T-helper 1 cell treated with Interleukin-12 subunit alpha and Interleukin-12 subunit beta and Interleukin-4 antibody, amounts not matched to agents 30 μg/mL and 1 μg/mL, for 36 hours (primary cell): ENCODE measurements around the gene BHMT.

Experiments used
- H3K27ac Mint-ChIP-seq: one replicate; pipeline ENCODE4 v1.8.0; 2021; ENCODE audit warnings: mild to moderate bottlenecking, mixed read lengths
- H3K27me3 Mint-ChIP-seq: one replicate; pipeline ENCODE4 v1.8.0; 2021; ENCODE audit warnings: low read depth, mixed read lengths
- H3K36me3 Mint-ChIP-seq: one replicate; pipeline ENCODE4 v1.8.0; 2021; ENCODE audit warnings: low read depth, mixed read lengths
- H3K4me1 Mint-ChIP-seq: one replicate; pipeline ENCODE4 v1.8.0; 2021; ENCODE audit warnings: low read depth, mixed read lengths
- H3K4me3 Mint-ChIP-seq: one replicate; pipeline ENCODE4 v1.8.0; 2021; ENCODE audit warnings: mild to moderate bottlenecking, moderate library complexity, mixed read lengths
- H3K9me3 Mint-ChIP-seq: one replicate; pipeline ENCODE4 v1.8.0; 2021; ENCODE audit warnings: mixed read lengths

BHMT gene, protein sequence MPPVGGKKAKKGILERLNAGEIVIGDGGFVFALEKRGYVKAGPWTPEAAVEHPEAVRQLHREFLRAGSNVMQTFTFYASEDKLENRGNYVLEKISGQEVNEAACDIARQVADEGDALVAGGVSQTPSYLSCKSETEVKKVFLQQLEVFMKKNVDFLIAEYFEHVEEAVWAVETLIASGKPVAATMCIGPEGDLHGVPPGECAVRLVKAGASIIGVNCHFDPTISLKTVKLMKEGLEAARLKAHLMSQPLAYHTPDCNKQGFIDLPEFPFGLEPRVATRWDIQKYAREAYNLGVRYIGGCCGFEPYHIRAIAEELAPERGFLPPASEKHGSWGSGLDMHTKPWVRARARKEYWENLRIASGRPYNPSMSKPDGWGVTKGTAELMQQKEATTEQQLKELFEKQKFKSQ

DNA sequence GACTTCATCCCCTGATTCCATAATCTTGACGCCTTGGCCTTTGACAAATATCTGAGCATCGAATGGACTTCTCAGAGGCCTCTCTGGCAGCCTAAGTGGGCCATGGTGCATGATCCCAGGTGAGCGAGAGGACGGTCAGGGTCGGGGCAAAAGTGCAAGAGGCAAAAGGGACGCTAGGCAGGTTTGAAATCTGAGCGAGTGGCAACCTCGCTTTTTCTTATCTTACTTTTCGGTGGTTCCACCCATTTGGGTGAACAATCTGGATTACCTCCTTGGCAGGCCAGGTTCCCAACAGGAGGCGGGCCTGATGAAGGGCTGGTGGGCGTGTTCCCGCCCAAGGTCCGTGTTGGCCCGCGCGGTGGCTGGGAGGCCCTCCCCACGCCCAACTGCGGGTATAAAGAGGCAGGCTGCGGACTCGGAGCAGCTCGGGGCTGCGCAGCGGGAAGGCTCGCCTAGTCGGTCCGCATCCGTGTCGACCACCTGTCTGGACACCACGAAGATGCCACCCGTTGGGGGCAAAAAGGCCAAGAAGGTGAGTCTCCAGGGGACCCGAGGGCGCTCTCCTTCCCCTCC is at the start of gene BHMT:
TSS of gene BHMT (plus strand) at position 423 of the 573 bp plus-strand sequence. CDS start at position 500, 77 bp downstream.
- Mint-ChIP-seq H3K27me3 (peaks cover 72% of the 10 kb centered on the region), H3K27ac (no peak within 1 kb of the TSS)

DNA sequence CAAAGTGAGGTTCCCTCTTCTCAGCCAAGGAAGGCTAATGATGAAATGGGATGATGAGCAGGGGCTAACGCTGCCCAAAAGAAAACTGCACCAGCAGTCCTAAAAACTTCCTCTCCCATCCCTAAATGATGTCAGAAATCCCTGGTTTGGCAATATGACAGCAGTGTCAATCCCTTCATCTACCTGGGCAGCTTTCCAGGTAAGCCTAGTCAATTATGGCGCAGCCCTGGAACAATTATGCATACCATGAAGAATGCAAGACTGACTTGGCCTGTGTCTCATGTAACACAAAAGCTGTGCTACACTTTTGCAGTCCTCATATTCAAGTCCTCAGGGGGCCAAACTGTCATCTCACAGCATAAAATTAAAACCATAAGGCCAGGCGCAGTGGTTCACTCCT is 49.2 kb upstream of the BHMT start:
- no peak overlapping the region for H3K4me3 Mint-ChIP-seq
- H3K9me3 Mint-ChIP-seq, result no peaks in the 10 kb centered on the region
- H3K36me3 Mint-ChIP-seq, result no peaks in the 10 kb centered on the region
- peaks cover 4% of the 10 kb centered on the region for H3K27me3 Mint-ChIP-seq
- no peaks in the 10 kb centered on the region for H3K4me1 Mint-ChIP-seq
- no peak overlapping the region for H3K27ac Mint-ChIP-seq

More for the DNA sequence above, at the start of gene BHMT:
- no peak within 1 kb of the TSS for H3K4me3 Mint-ChIP-seq
- peaks cover 1% of the 10 kb centered on the region for H3K4me1 Mint-ChIP-seq
- no peaks in the 10 kb centered on the region for H3K9me3 Mint-ChIP-seq
- H3K36me3 Mint-ChIP-seq, result no peaks in the 10 kb centered on the region

DNA sequence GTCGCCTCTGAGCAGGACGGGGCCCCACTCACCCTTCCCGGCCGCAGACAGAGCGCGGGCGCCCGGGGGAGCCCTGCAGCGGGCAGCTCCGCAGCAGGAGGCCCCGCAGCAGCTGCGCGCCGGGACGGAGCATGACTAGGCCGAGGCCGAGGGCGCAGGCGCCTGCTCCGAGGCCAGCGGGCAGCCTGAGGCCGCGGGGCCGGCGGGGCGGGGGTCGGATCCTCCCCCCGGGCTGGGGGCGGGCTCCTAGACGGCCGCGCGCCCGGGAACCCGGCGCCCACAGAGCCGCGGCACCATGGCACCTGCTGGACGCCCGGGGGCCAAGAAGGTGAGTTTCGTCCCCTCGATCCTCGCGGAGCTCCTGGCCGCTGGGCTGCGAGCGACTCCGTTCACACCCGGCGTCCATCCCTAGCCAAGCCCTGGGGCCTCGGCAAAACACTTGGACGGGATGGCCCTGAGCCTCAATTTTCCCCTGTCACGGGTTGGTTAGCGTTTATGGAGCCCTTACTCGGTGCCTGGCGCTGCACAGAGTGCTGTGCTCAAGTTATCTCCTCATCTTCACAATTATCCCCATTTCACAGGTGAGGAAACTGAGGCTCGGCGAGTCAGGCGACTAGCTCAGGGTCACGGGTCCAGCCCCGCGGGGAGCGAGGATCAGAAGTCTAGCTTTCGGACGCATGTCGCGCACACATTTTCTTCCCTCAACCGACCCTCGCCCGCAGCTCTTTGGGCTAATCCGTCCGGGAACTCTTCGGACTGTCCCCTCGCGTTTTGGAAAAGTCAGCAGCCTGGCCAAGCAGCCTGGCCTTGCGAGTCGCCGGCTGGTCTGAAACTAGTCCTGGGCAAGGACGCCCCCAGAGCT is 41.9 kb upstream of the BHMT start, which contains the start of the genes BHMT2 and DMGDH:
TSS of gene BHMT2 (plus strand) at position 280 of the 862 bp plus-strand sequence. CDS start at position 296, 16 bp downstream.
TSS of gene DMGDH (minus strand) at position 187 of the 862 bp plus-strand sequence. CDS start at position 133, 54 bp downstream.
- H3K27ac Mint-ChIP-seq, result no peak within 1 kb of the TSS
- H3K4me1 Mint-ChIP-seq, result no peaks in the 10 kb centered on the region
- peaks cover 34% of the 10 kb centered on the region for H3K27me3 Mint-ChIP-seq
- peaks cover 3% of the 10 kb centered on the region for H3K9me3 Mint-ChIP-seq
- H3K36me3 Mint-ChIP-seq, result no peaks in the 10 kb centered on the region
- H3K4me3 Mint-ChIP-seq, result no peak within 1 kb of the TSS

DNA sequence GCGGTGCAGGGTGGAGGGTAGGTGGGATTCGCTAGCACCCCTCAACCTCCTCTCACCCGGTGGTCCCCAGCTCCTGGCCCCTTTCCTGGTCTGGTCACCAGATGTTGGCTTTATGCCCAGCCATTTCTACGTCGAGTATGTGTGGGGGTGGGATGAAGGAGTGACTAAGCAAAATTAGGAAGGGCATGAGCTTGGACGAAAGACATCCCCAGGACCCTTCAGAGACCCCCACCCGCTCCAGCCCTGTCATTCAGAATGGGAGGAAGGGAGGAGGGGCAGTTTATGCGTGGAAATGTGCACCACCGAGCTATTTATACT is 41.3 kb upstream of the BHMT start:
- no peak overlapping the region for H3K27ac Mint-ChIP-seq
- peaks cover 3% of the 10 kb centered on the region for H3K9me3 Mint-ChIP-seq
- peaks cover 34% of the 10 kb centered on the region for H3K27me3 Mint-ChIP-seq
- H3K4me1 Mint-ChIP-seq, result no peaks in the 10 kb centered on the region
- no peaks in the 10 kb centered on the region for H3K36me3 Mint-ChIP-seq
- H3K4me3 Mint-ChIP-seq, result no peak overlapping the region

DNA sequence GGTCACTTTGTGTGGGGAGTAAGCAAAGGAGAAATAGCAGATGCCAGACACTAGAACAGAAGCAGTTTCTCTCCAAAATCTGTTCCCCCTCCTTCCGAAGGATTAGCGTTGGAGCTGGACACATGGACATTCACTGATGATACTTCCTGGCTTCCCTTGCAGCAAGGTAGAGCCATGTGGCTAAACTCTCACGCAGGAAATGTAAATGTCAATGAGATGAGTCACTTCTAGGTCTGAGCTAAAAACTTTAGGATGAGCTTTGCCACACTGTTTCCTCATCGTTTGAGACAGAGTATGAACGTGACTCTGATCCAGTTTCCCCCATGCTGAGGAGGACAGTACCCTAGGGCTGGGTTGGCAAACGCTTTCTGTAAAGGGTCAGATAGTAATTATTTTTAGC is 37.0 kb upstream of the BHMT start:
- H3K4me3 Mint-ChIP-seq, result no peak overlapping the region
- no peak overlapping the region for H3K27ac Mint-ChIP-seq
- H3K36me3 Mint-ChIP-seq, result no peaks in the 10 kb centered on the region
- no peaks in the 10 kb centered on the region for H3K4me1 Mint-ChIP-seq
- H3K27me3 Mint-ChIP-seq, result peaks cover 29% of the 10 kb centered on the region
- no peaks in the 10 kb centered on the region for H3K9me3 Mint-ChIP-seq

DNA sequence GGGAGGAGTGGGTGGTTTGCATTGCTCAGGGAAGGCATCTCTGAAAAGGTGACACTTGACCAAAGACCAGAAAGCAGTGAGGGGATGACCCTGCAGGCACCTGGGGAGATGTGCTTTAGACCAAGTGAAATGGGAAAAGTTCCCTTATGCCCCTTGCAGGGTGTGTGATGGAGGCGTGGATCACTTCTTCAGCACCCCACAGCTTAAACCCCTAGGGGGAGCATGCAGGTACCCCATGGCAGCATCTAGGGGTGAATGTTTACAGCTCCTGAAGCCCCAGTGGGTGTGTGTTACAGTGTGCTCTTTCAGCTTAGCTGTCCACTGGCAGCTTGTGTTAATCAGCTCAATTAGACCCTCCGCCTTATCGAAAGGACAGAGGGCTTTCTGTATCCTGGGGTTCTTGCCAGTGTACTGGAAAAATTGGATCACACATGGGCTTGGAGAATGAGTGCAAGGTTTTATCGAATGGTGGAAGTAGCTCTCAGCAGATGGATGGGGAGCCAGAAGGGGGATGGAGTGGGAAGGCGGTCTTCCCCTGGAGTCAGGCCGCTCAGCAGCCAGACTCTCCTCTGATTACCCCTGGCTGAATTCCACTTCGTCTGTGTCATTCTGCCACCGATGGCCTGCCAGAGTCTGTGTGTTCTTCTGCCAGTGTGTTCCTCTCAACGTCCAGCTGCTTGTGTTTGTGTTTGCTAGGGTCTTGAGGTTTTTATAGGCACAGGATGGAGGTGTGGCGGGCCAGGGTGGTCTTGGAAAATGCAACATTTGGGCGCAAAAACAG is 35.8 kb upstream of the BHMT start:
- Mint-ChIP-seq H3K27ac (no peak overlapping the region), H3K9me3 (no peaks in the 10 kb centered on the region), H3K4me1 (no peaks in the 10 kb centered on the region), H3K4me3 (no peak overlapping the region), H3K27me3 (peaks cover 24% of the 10 kb centered on the region), H3K36me3 (no peaks in the 10 kb centered on the region)

DNA sequence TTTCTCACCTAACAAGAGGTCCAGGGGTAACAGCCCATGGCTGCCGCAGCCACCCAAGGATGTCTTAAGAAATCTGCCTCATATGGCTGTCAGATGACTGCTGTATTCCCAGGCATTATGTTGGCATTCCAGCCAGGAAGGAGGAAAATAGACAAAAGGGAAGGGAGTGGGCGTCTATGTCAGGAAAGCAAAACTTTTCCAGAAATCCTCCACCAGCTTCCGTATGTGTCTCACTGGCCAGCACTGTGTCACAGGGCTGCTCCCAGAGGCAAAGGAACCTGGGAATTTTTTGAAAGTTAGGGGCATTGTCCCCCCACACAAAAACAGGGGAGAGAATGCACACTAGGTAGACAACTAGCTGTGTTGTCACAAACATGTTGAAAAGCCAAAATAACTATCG is 34.8 kb upstream of the BHMT start:
- Mint-ChIP-seq H3K36me3 (no peaks in the 10 kb centered on the region), H3K27ac (no peak overlapping the region), H3K4me3 (no peak overlapping the region)

DNA sequence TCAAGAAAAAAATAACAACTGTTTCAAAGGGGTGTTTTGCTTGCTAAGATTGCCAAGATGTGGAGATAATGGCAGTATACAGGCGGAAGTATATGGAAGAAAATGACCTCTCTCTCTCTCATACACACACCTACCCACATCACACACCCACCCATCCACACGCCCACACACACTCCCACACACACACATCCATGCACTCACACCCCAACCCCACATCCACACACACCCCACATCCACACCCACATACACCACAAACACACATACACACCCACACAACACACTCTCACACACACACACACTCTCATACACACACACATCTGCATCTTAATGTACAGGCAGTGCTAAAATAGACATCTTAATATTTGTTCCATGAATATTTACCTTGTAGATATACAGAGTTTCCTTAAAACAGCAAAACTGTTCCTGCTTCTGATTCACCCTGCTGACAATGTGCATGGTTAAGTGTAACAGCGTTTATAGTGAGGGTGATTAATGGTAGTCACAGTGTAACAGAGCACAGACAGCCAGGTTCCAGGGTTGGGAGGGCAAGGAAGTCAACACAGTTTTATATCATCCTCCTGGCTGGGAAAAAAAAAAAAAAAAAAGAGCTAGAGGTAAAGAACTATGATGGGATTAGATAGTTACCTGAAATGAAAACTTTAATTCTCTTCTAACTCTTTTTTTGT is 33.8 kb upstream of the BHMT start:
- Mint-ChIP-seq H3K9me3 (no peaks in the 10 kb centered on the region), H3K4me1 (no peaks in the 10 kb centered on the region), H3K27ac (no peak overlapping the region), H3K27me3 (peaks cover 9% of the 10 kb centered on the region), H3K36me3 (no peaks in the 10 kb centered on the region), H3K4me3 (no peak overlapping the region)

More for the DNA sequence above, 34.8 kb upstream of the BHMT start:
- no peaks in the 10 kb centered on the region for H3K4me1 Mint-ChIP-seq
- H3K9me3 Mint-ChIP-seq, result no peaks in the 10 kb centered on the region
- H3K27me3 Mint-ChIP-seq, result peaks cover 15% of the 10 kb centered on the region

DNA sequence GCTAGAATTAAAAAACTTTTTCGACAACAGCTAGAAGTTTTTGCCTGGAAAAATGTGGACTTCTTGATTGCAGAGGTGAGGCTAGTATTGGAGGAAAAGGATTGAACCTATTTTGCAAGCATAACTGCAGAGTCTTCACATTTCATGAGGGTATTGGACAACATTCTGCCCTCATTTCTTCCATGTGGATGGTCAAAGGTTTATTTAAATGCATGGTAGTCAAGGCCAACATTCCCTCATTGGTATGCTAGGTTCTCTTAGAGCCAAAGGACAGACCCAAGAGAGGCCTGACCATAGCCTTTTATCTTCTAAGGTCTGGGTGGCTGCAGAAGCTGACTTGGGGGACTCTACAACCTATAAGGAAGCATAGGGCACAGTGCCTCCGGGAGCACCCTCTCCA is 30.8 kb upstream of the BHMT start:
- H3K27ac Mint-ChIP-seq, result no peak overlapping the region
- H3K27me3 Mint-ChIP-seq, result peaks cover 11% of the 10 kb centered on the region
- no peaks in the 10 kb centered on the region for H3K4me1 Mint-ChIP-seq

DNA sequence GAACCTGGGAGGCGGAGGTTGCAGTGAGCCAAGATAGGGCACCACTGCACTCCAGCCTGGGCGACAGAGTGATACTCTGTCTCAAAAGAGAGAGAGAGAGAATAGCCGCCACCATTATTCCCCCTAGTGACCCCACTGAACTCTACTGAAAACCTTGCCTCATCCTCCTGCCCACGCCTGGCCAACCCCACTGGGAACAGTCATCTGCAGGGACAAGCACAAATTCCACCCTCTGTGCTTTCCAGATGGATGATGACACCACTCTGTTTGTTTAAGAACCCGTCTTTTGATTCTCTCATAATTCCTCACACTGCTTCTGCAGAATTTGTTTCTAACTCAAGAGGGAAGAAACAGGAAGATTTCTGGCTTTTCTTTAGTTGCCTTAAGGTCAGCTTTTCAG is 29.8 kb upstream of the BHMT start:
- H3K4me3 Mint-ChIP-seq, result no peak overlapping the region
- H3K9me3 Mint-ChIP-seq, result no peaks in the 10 kb centered on the region
- no peaks in the 10 kb centered on the region for H3K36me3 Mint-ChIP-seq
- no peaks in the 10 kb centered on the region for H3K4me1 Mint-ChIP-seq
- no peak overlapping the region for H3K27ac Mint-ChIP-seq
- H3K27me3 Mint-ChIP-seq, result peaks cover 18% of the 10 kb centered on the region

More for the DNA sequence above, 30.8 kb upstream of the BHMT start:
- Mint-ChIP-seq H3K4me3 (no peak overlapping the region), H3K9me3 (no peaks in the 10 kb centered on the region), H3K36me3 (no peaks in the 10 kb centered on the region)

DNA sequence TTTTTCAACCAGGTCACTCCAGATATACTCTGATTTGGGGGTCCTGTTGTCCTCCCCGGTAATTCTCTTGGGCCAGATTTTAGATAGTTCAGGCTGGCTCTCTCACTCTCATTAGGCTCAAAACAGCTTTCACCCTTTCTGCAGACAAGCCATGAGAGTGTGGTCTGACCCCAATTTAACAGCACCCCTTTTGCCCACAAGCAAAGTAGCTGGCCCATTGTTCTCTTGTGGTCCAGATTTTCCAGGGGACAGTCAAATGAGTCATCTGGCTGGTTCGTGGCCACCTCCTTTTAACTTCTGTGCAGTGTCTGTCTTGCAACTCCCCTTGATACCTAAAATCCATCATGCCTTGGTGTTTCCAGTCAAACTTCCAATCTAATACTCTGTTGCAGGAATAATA is 25.5 kb upstream of the BHMT start:
- no peak overlapping the region for H3K27ac Mint-ChIP-seq

DNA sequence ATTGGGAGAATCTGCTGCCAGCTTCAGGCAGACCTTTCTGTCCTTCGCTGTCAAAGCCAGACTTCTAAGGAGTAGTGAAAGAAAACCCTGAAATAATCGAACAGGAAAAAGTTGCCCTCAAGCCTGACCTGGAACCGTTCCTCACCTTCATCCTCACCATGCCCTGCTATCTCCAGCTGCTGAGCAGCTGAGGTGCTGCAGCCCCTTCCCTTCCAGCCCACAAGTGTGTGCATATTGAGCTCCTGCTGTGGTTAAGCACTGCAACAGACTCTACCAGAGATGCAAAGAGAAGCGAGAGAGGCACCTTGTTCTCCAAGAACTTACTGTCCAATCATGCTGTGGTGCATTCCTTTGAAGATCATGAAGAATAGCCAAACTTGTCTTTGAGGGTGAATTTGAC is 23.1 kb upstream of the BHMT start:
- Mint-ChIP-seq H3K27ac (no peak overlapping the region), H3K4me3 (no peak overlapping the region), H3K36me3 (no peaks in the 10 kb centered on the region), H3K27me3 (peaks cover 14% of the 10 kb centered on the region), H3K4me1 (no peaks in the 10 kb centered on the region), H3K9me3 (no peaks in the 10 kb centered on the region)

More for the DNA sequence above, 25.5 kb upstream of the BHMT start:
- Mint-ChIP-seq H3K27me3 (peaks cover 14% of the 10 kb centered on the region), H3K4me1 (no peaks in the 10 kb centered on the region), H3K36me3 (no peaks in the 10 kb centered on the region), H3K4me3 (no peak overlapping the region), H3K9me3 (no peaks in the 10 kb centered on the region)

DNA sequence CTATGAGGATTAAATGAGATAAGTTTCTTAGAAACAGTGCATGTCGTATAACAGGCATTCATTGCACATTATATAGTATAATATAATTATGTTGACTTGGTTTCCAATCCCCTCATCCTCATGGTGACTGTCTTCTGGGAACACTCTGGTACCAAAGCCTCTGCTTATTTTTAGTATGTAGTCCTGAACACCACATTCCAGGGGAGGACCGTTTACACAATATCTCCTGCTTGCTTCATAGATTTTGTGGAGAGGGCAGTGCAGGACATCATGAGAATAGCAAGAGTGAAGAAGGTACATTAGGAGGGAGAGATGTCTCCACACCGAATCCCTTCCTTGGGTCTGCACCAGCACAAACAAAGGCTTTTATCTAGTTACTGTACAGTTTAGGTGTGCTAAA is 20.5 kb upstream of the BHMT start:
- H3K27ac Mint-ChIP-seq, result no peak overlapping the region
- H3K9me3 Mint-ChIP-seq, result no peaks in the 10 kb centered on the region
- no peaks in the 10 kb centered on the region for H3K4me1 Mint-ChIP-seq
- no peaks in the 10 kb centered on the region for H3K36me3 Mint-ChIP-seq
- peaks cover 9% of the 10 kb centered on the region for H3K27me3 Mint-ChIP-seq
- H3K4me3 Mint-ChIP-seq, result no peak overlapping the region
